ENCODE data around the gene FAM117A.
"Not testable (repeated sequence)": the region's sequence is repeated elsewhere in the genome, so short reads cannot be mapped to it uniquely, and the experiment has no call there.

Gene FAM117A

GRCh38 chr17:49676276-49676868 lies 87.6 kb downstream of the FAM117A start:
- peak; percentile 13 for DNase-seq

- DNase-seq, result no peak
Measured at GRCh38 chr17:49674507-49674906, 89.4 kb downstream of the FAM117A start.

GRCh38 chr17:49673679-49674078 lies 90.3 kb downstream of the FAM117A start:
- DNase-seq, result not testable (repeated sequence)

- no peak for DNase-seq
Measured at GRCh38 chr17:49670641-49671040, 93.3 kb downstream of the FAM117A start.

- no peak for DNase-seq
Measured at GRCh38 chr17:49670002-49670401, 93.9 kb downstream of the FAM117A start.

GRCh38 chr17:49667854-49668253 lies 96.1 kb downstream of the FAM117A start:
- DNase-seq, result no peak

- DNase-seq, result no peak
Measured at GRCh38 chr17:49664706-49665211, 99.2 kb downstream of the FAM117A start.

All from activated gamma-delta T cell treated with Interleukin-2 at 50 U/mL for 16 hours (primary cell).